GM20000 (cell line): ENCODE results near the gene BAAT.

ENCODE experiments used
- DNase-seq: peaks from one replicate; pipeline ENCODE4 v3.0.0; 2012; ENCODE audit warnings: low spot score
- TF ChIP-seq, protein P1 (sequence below): IDR thresholded peaks from 2 replicates; pipeline ENCODE4 v1.5.1; 2012; ENCODE audit warnings: mild to moderate bottlenecking, control low read depth; ENCODE audit errors: extremely low read depth, missing control alignments

BAAT gene

DNA sequence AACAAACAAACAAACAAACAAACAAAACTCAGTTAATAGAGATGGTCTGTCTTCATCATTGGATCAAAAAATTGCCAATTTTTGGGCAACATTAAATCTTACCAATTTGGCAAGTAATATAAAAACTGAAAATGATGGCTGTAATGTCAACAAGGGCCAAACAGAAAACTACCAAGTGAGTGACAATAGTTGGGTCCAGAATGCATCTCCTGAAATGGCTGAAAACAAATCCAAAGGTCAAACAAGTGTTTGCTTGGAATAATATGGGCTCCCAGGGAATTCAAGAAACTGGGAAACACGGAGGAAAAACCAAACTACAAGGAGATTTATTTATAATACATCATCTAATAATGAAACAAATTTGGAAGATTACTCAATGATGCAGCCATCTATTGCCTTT is 25.1 kb downstream of the BAAT start:
- DNase-seq, result no peak
- TF ChIP-seq, protein P1, sequence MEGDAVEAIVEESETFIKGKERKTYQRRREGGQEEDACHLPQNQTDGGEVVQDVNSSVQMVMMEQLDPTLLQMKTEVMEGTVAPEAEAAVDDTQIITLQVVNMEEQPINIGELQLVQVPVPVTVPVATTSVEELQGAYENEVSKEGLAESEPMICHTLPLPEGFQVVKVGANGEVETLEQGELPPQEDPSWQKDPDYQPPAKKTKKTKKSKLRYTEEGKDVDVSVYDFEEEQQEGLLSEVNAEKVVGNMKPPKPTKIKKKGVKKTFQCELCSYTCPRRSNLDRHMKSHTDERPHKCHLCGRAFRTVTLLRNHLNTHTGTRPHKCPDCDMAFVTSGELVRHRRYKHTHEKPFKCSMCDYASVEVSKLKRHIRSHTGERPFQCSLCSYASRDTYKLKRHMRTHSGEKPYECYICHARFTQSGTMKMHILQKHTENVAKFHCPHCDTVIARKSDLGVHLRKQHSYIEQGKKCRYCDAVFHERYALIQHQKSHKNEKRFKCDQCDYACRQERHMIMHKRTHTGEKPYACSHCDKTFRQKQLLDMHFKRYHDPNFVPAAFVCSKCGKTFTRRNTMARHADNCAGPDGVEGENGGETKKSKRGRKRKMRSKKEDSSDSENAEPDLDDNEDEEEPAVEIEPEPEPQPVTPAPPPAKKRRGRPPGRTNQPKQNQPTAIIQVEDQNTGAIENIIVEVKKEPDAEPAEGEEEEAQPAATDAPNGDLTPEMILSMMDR, result no peak

DNA sequence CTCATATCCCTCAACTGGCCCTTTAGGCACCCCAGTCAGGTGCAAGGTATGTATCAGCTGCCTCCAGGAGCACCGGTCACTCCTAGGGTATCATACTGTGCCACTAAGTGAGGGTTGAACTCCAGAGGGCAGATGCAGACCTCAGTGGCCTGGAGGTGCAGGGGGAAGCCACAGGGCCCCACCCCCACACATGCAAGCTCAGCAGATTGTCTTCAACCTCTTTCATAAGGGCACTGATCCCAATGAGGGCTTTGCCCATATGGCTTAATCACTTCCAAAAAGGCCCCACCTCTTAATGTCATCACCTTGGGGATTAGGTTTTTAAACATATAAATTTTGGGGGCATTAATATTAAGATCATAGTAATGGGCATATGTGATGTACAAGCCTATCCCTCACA is 28.2 kb downstream of the BAAT start:
- DNase-seq, result no peak
- TF ChIP-seq, protein P1, result no peak

DNA sequence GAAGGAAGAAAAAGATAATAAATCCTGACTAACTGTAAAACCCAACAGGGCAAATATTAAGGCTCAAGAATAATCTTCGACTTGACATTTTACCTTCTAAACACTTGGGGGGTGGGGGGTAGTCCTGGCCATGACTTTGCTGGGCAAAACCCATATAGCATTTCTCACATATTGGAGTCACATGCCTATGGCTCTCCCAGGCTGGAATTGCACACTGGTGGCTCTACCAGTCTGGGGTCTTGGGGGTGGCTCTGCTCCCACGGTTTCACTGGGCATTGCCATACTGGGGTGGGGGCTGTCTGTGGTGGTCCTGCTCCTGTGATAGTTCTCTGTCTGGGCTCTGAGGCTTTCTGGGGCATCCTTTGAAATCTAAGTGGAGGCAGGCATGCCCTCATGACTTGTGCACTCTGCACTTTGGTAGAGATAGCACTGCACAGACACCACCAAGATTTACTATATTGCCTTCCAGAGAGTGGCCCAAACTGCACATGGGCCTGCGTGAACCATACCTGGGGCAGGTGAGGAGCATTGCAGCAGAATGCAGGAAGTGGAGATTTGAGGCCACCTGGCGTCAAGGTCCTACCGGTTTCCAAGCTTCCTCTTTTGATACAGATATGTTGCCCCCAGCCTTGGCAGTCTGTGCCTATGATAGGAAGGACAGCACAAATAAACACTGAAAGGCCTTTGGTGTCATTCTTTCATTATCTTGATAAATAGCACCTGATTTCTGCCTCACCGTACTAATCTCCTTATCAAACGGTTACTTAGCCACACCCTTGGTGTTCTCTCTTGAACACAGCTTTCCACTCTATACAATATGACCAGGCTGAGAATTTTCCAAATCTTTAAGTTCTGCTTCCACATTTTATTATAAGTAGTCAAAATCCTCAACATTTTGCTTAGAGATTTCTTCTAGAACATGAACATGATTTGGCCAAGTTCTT is 29.8 kb downstream of the BAAT start:
- TF ChIP-seq, protein P1, result no peak
- DNase-seq, result no peak

DNA sequence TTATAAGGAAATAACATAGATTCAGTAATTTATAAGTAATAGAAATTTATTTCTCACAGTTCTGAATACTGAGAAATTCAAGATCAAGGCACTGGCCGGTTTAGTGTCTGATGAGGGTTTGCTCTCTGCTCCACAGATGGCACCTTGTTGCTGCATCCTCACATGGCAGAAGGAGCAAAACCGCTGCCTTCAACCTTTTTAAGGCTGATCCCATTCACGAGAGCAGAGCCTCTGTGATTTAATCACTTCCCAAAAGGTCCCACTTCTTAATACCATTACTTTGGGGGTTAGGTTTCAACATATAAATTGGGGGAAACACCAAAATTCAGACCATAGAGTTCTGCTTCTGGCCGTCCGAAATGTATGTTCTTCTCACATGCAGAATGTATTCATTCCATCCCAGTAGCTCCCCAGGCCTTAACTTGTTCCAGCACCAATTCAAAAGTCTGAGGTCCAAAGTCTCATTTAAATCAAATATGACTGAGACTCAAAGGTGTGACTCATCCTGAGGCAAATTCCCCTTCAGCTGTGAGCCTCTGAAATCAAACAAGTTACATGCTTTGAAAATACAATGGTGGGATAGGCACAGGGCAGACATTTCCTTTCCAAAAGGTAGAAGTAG is 30.6 kb downstream of the BAAT start:
- no peak for DNase-seq
- TF ChIP-seq, protein P1, result no peak

DNA sequence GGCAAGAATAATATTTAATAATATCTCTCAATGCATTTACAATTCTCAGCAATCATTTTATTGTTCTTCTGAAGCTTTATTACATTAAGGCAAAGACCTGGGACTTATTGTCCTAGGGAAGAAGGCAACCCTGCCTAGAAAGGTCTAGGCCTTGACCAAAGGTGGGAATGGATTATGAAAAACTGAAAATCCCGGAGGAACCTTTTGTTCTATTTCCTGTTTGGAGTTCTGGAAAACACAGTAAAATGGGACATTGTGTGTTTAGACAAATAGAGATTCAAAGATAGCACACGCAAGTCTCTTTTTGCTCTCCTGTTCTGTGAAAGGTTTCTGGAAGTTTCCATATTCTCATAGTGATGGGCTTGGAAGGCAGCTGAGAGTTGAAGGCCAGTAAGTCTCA is 31.1 kb downstream of the BAAT start:
- no peak for DNase-seq
- TF ChIP-seq, protein P1, result no peak

DNA sequence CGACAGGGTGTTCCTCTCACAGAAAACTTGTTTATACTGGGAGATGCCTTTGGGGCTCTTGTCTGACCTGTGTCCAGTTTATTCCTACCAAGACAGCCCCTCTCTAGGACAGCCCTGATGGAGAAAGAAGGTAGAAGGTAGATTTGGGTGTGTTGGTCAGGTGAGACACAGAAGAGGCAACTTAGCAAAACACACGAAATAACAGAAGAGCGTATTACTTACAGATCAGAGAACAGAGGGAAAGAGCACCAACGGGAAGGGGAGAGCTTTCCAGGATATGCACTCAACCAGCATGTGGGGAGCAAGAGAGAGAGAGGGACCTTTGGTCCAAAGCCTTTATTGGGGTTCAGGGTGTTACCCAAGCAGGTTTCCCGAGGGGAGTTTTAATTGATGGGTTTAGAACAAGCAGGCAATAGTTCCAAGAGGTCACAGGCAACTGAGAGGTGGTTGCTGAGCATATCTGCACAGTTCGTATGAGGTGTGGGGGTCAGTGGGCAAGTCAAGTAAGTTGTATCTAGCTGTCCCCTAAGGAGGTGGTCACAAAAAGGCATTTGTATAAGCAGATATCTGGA is 31.8 kb downstream of the BAAT start:
- TF ChIP-seq, protein P1, result no peak
- no peak for DNase-seq

DNA sequence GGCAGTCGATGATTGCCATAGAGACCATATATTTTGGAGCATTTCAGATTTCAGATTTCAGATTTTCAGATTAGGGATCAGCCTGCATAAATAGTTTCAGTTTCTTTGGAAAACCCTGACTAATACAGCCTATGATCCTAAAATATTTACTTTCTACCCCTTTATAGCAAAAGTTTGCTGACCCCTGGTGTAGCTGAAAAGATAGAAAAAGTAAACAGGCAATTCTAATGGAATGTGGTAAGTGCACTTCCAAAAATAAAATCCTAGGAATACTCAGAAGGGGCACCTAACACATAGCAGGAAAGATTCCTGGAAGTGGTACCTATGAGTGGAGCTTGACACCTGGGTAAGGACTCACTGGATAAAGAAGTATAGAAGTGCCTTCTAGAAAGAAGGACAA is 34.5 kb downstream of the BAAT start:
- DNase-seq, result no peak
- TF ChIP-seq, protein P1, result no peak
